Measurements from ENCODE around the gene COPS4.
"Not testable (repeated sequence)": the region's sequence is repeated elsewhere in the genome, so short reads cannot be mapped to it uniquely, and the experiment has no call there.

COPS4 gene

GRCh38 chr4:83024233-83024632 lies 10.8 kb upstream of the COPS4 start:
- DNase-seq: no peak

- DNase-seq: no peak
These were observed 9.4 kb upstream of the COPS4 start for GRCh38 chr4:83025563-83025962.

- DNase-seq: no peak
These were observed 6.0 kb upstream of the COPS4 start for GRCh38 chr4:83028976-83029375.

- no peak for DNase-seq
These were observed 5.3 kb upstream of the COPS4 start for GRCh38 chr4:83029688-83030087.

GRCh38 chr4:83036991-83037665 lies 2.1 kb downstream of the COPS4 start:
- no peak for DNase-seq

- no peak for DNase-seq
These were observed 5.3 kb downstream of the COPS4 start for GRCh38 chr4:83040269-83040668.

GRCh38 chr4:83043157-83043556 lies 8.2 kb downstream of the COPS4 start:
- not testable (repeated sequence) for DNase-seq

- DNase-seq: no peak
These were observed 8.9 kb downstream of the COPS4 start for GRCh38 chr4:83043801-83044407.

- no peak for DNase-seq
These were observed 11.9 kb downstream of the COPS4 start for GRCh38 chr4:83046693-83047473.

GRCh38 chr4:83048781-83049180 lies 13.8 kb downstream of the COPS4 start:
- DNase-seq: not testable (repeated sequence)

- no peak for DNase-seq
These were observed 19.9 kb downstream of the COPS4 start for GRCh38 chr4:83054928-83055327.

GRCh38 chr4:83062739-83063138 lies 27.8 kb downstream of the COPS4 start:
- no peak for DNase-seq

GRCh38 chr4:83065266-83065665 lies 30.3 kb downstream of the COPS4 start:
- no peak for DNase-seq

- no peak for DNase-seq
These were observed 32.2 kb downstream of the COPS4 start for GRCh38 chr4:83067058-83067639.

GRCh38 chr4:83071116-83071515 lies 36.1 kb downstream of the COPS4 start:
- no peak for DNase-seq

- peak; percentile 63 for DNase-seq
These were observed 39.2 kb downstream of the COPS4 start for GRCh38 chr4:83074086-83074704.

GRCh38 chr4:83074783-83075182 lies 39.8 kb downstream of the COPS4 start:
- not testable (repeated sequence) for DNase-seq

GRCh38 chr4:83075311-83076095 lies 40.5 kb downstream of the COPS4 start:
- no peak for DNase-seq

GRCh38 chr4:83080561-83080960 lies 45.6 kb downstream of the COPS4 start:
- DNase-seq: no peak

- DNase-seq: no peak
These were observed 47.8 kb downstream of the COPS4 start for GRCh38 chr4:83082777-83083176.

GRCh38 chr4:83083925-83084475 lies 49.0 kb downstream of the COPS4 start:
- DNase-seq: no peak

GRCh38 chr4:83084956-83085355 lies 50.0 kb downstream of the COPS4 start:
- not testable (repeated sequence) for DNase-seq
